HG03025 (cell line): ENCODE results near the gene KRTAP9-6.

Source experiments
- ATAC-seq: cut with Tn5 transposase; IDR thresholded peaks from one replicate; pipeline ENCODE4 v1.9.1; 2021; ENCODE audit warnings: mild to moderate bottlenecking, moderate library complexity; ENCODE audit not compliant: unreplicated experiment, low FRiP score

KRTAP9-6 gene

GRCh38 chr17:41315204-41315794, 50.1 kb downstream of the KRTAP9-6 start, which contains the start of gene KRTAP17-1:
KRTAP17-1 (minus strand) TSS chr17:41315710; CDS start chr17:41315650, 60 bp downstream.
- no peak for ATAC-seq
